ENCODE data around the gene PLPPR2. TPM values are rescaled to one million over a fixed set of nuclear protein-coding genes. Genes with fewer than 3 reads are reported as not detected.
A peak's percentile ranks its signal among the peaks of the same experiment; 100 is the strongest.

The PLPPR2 gene
- total and polyA plus RNA-seq, 8 donors, result 19.5 to 36.3 (median 25.4) TPM

- ATAC-seq, result peak; percentile 49
- no peak for TF ChIP-seq CTCF (IDR thresholded peaks at IDR 0.05)
- Histone ChIP-seq H3K36me3 (peaks cover 0 to 27% of the 10 kb centered on the region in 2 donors), H3K4me3 (no peak overlapping the region), H3K27me3 (no peaks in the 10 kb centered on the region), H3K9me3 (no peaks in the 10 kb centered on the region), H3K27ac (peak overlapping the region; percentile 76 to 94), H3K4me1 (peaks cover 26 to 88% of the 10 kb centered on the region in 2 donors)
- intact Hi-C loops (cut with DNase I), result no loop called here
- DNase-seq, result peak in 2 of 4 donors; percentile 5 to 41
Observed at GRCh38 chr19:11322269-11323024, 32.8 kb upstream of the PLPPR2 start.

- peaks cover 26 to 77% of the 10 kb centered on the region in 2 donors for H3K4me1 ChIP-seq
- H3K27ac ChIP-seq, result peak overlapping the region; percentile 76 to 94
- intact Hi-C loops (cut with DNase I), result no loop called here
- no peak for TF ChIP-seq CTCF (IDR thresholded peaks at IDR 0.05)
- H3K27me3 ChIP-seq, result no peaks in the 10 kb centered on the region
- peak overlapping the region in 1 of 2 donors; percentile 7 for H3K4me3 ChIP-seq
- DNase-seq (no peak), ATAC-seq (peak; percentile 10)
- H3K36me3 ChIP-seq, result peaks cover 0 to 39% of the 10 kb centered on the region in 2 donors
- H3K9me3 ChIP-seq, result no peaks in the 10 kb centered on the region
Observed at GRCh38 chr19:11323601-11324078, 31.6 kb upstream of the PLPPR2 start.

- peaks cover 0 to 45% of the 10 kb centered on the region in 2 donors for H3K36me3 ChIP-seq
- intact Hi-C loops (cut with DNase I), result no loop called here
- peak overlapping the region in 1 of 2 donors; percentile 7 for H3K4me3 ChIP-seq
- H3K4me1 ChIP-seq, result peaks cover 26 to 71% of the 10 kb centered on the region in 2 donors
- no peaks in the 10 kb centered on the region for H3K9me3 ChIP-seq
- ATAC-seq (peak; percentile 85), DNase-seq (peak; percentile 85 to 93 (median 90))
- TF ChIP-seq CTCF (IDR thresholded peaks at IDR 0.05), result no peak
- H3K27ac ChIP-seq, result peak overlapping the region; percentile 76 to 94
- H3K27me3 ChIP-seq, result no peaks in the 10 kb centered on the region
Observed at GRCh38 chr19:11324079-11324661, 31.1 kb upstream of the PLPPR2 start.

GRCh38 chr19:11324748-11325389 lies 30.4 kb upstream of the PLPPR2 start:
- peaks cover 0 to 52% of the 10 kb centered on the region in 2 donors for H3K36me3 ChIP-seq
- intact Hi-C loops (cut with DNase I), result no loop called here
- H3K4me1 ChIP-seq, result peaks cover 26 to 64% of the 10 kb centered on the region in 2 donors
- H3K4me3 ChIP-seq, result peak overlapping the region in 1 of 2 donors; percentile 7
- peak in 2 of 4 donors; percentile 22 to 72 for DNase-seq
- ATAC-seq, result no peak
- H3K27me3 ChIP-seq, result no peaks in the 10 kb centered on the region
- peak overlapping the region; percentile 76 to 94 for H3K27ac ChIP-seq
- no peak for TF ChIP-seq CTCF (IDR thresholded peaks at IDR 0.05)
- no peaks in the 10 kb centered on the region for H3K9me3 ChIP-seq

GRCh38 chr19:11325544-11325943 lies 29.7 kb upstream of the PLPPR2 start:
- peak overlapping the region in 1 of 2 donors; percentile 94 for H3K27ac ChIP-seq
- H3K9me3 ChIP-seq, result no peaks in the 10 kb centered on the region
- no peaks in the 10 kb centered on the region for H3K27me3 ChIP-seq
- intact Hi-C loops (cut with DNase I), result no loop called here
- H3K4me1 ChIP-seq, result peaks cover 26 to 57% of the 10 kb centered on the region in 2 donors
- no peak overlapping the region for H3K4me3 ChIP-seq
- H3K36me3 ChIP-seq, result peaks cover 0 to 58% of the 10 kb centered on the region in 2 donors
- ATAC-seq (no peak), DNase-seq (peak in 1 of 4 donors; percentile 18)
- no peak for TF ChIP-seq CTCF (IDR thresholded peaks at IDR 0.05)

Measured in left lung (tissue), 10 donors.